ENCODE data around the gene CCDC83.

The CCDC83 gene

DNA sequence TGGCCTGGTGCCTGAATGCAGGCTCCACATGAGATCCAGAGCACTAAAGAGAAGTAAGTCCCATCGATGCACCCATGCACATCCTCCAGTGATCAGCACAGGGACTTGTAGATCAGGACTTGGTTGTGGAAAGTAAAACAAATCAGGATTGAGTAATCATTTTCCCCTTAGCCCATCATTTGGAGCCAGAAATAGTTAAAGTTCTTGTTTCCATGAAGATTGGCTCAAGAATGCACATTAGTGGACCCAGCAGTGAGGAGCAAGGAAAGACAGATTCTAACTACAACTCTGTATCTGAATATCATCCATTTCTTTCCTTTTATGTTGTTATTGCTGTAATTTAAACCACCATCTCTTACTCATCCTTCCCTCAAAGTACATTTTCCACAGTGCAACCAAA, 19.1 kb downstream of the CCDC83 start:
- 100% methylated on average over 1 of the region's 1 CpG for WGBS
- DNase-seq, result peak; percentile 11
- H3K23ac ChIP-seq (ENCODE audit: low read length in 2 of 2), result no peak overlapping the region

GRCh38 chr11:85875505-85875904, 20.3 kb downstream of the CCDC83 start:
- WGBS, result 55% methylated on average over 1 of the region's 1 CpG
- Histone ChIP-seq H4K91ac (ENCODE audit: low read length) (no peak overlapping the region), H3K4ac (ENCODE audit: low read depth in 1 of 2, low read length in 2 of 2) (no peak overlapping the region), H2BK5ac (ENCODE audit: low read depth, low read length, poor library complexity, severe bottlenecking) (no peak overlapping the region), H3K27ac (ENCODE audit: low read length, poor library complexity, severe bottlenecking) (no peak overlapping the region), H3K4me1 (ENCODE audit: control insufficient read depth, insufficient read depth, low read depth, low read length) (peaks cover 2% of the 10 kb centered on the region), H3K4me2 (ENCODE audit: low read length, poor library complexity, severe bottlenecking) (no peak overlapping the region), H3K36me3 (ENCODE audit: control insufficient read depth in 1 of 2, insufficient read depth in 2 of 2, low read depth in 1 of 2, low read length in 2 of 2) (no peaks in the 10 kb centered on the region), H2BK12ac (ENCODE audit: low read length in 2 of 2) (no peak overlapping the region), H3K79me1 (replicated peaks; ENCODE audit: low read length, poor library complexity, severe bottlenecking) (no peaks in the 10 kb centered on the region), H3K14ac (ENCODE audit: low read length in 2 of 2) (no peak overlapping the region), H2BK15ac (ENCODE audit: low read depth, poor library complexity, severe bottlenecking) (no peak overlapping the region), H3K4me3 (ENCODE audit: insufficient read depth in 1 of 2, low read depth in 1 of 2, low read length in 2 of 2) (no peak overlapping the region), H2AFZ (ENCODE audit: low read depth, low read length) (no peak overlapping the region), H3K9me3 (ENCODE audit: control insufficient read depth, low read length) (no peaks in the 10 kb centered on the region), H3K9ac (ENCODE audit: low read length) (no peak overlapping the region), H3K18ac (ENCODE audit: low read depth in 1 of 2, low read length in 2 of 2) (no peak overlapping the region), H2BK120ac (ENCODE audit: low read depth, low read length) (no peak overlapping the region), H4K8ac (ENCODE audit: low read length) (no peak overlapping the region), H3K27me3 (ENCODE audit: control insufficient read depth in 1 of 2, insufficient read depth in 1 of 2, low read length in 2 of 2) (no peaks in the 10 kb centered on the region), H2AK5ac (ENCODE audit: low read length, severe bottlenecking) (no peak overlapping the region), H3K23ac (ENCODE audit: low read length in 2 of 2) (no peak overlapping the region)
- DNase-seq, result peak; percentile 69

More for the DNA sequence above, 19.1 kb downstream of the CCDC83 start:
- Histone ChIP-seq H2BK5ac (ENCODE audit: low read depth, low read length, poor library complexity, severe bottlenecking) (no peak overlapping the region), H3K4me2 (ENCODE audit: low read length, poor library complexity, severe bottlenecking) (no peak overlapping the region), H3K27ac (ENCODE audit: low read length, poor library complexity, severe bottlenecking) (no peak overlapping the region), H3K4ac (ENCODE audit: low read depth in 1 of 2, low read length in 2 of 2) (no peak overlapping the region), H4K8ac (ENCODE audit: low read length) (no peak overlapping the region), H3K27me3 (ENCODE audit: control insufficient read depth in 1 of 2, insufficient read depth in 1 of 2, low read length in 2 of 2) (no peaks in the 10 kb centered on the region), H2BK120ac (ENCODE audit: low read depth, low read length) (no peak overlapping the region), H4K91ac (ENCODE audit: low read length) (no peak overlapping the region), H2AFZ (ENCODE audit: low read depth, low read length) (no peak overlapping the region), H3K14ac (ENCODE audit: low read length in 2 of 2) (no peak overlapping the region), H2AK5ac (ENCODE audit: low read length, severe bottlenecking) (no peak overlapping the region), H3K18ac (ENCODE audit: low read depth in 1 of 2, low read length in 2 of 2) (no peak overlapping the region), H3K79me1 (replicated peaks; ENCODE audit: low read length, poor library complexity, severe bottlenecking) (no peaks in the 10 kb centered on the region), H3K9me3 (ENCODE audit: control insufficient read depth, low read length) (no peaks in the 10 kb centered on the region), H3K4me1 (ENCODE audit: control insufficient read depth, insufficient read depth, low read depth, low read length) (peaks cover 2% of the 10 kb centered on the region), H3K4me3 (ENCODE audit: insufficient read depth in 1 of 2, low read depth in 1 of 2, low read length in 2 of 2) (no peak overlapping the region), H3K9ac (ENCODE audit: low read length) (no peak overlapping the region), H2BK12ac (ENCODE audit: low read length in 2 of 2) (no peak overlapping the region), H3K36me3 (ENCODE audit: control insufficient read depth in 1 of 2, insufficient read depth in 2 of 2, low read depth in 1 of 2, low read length in 2 of 2) (no peaks in the 10 kb centered on the region), H2BK15ac (ENCODE audit: low read depth, poor library complexity, severe bottlenecking) (no peak overlapping the region)

DNA sequence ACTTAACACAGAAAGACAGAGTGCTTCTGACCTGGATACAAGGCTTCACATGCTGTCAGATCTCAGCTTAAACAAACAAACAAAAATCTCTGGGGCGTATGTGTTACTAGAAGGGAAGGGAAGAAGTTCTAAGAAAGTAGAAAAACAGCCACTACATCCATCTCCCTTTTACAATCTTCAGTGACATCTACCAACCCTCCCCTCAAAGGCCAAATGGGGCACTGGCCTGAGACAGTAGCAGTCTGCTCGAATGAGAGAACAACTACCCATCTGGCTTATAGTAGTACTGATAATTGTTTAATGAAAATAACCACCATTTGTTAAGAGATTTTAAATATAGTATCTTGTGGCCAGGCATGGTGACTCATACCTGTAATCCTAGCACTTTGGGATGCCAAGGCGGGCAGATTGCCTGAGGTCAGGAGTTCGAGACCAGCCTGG, 29.4 kb downstream of the CCDC83 start:
- no peak overlapping the region for H3K4ac ChIP-seq (ENCODE audit: low read depth in 1 of 2, low read length in 2 of 2)
- no peak overlapping the region for H4K91ac ChIP-seq (ENCODE audit: low read length)
- no peaks in the 10 kb centered on the region for H3K9me3 ChIP-seq (ENCODE audit: control insufficient read depth, low read length)
- no peak overlapping the region for H3K18ac ChIP-seq (ENCODE audit: low read depth in 1 of 2, low read length in 2 of 2)
- peak overlapping the region; percentile 3 for H3K9ac ChIP-seq (ENCODE audit: low read length)
- H3K23ac ChIP-seq (ENCODE audit: low read length in 2 of 2), result no peak overlapping the region
- no peak overlapping the region for H2AFZ ChIP-seq (ENCODE audit: low read depth, low read length)
- H2AK5ac ChIP-seq (ENCODE audit: low read length, severe bottlenecking), result no peak overlapping the region
- peak; percentile 51 for DNase-seq
- H4K8ac ChIP-seq (ENCODE audit: low read length), result no peak overlapping the region
- H3K27me3 ChIP-seq (ENCODE audit: control insufficient read depth in 1 of 2, insufficient read depth in 1 of 2, low read length in 2 of 2), result no peaks in the 10 kb centered on the region
- H3K4me1 ChIP-seq (ENCODE audit: control insufficient read depth, insufficient read depth, low read depth, low read length), result peaks cover 8% of the 10 kb centered on the region
- no peak overlapping the region for H3K4me3 ChIP-seq (ENCODE audit: insufficient read depth in 1 of 2, low read depth in 1 of 2, low read length in 2 of 2)
- no peak overlapping the region for H2BK12ac ChIP-seq (ENCODE audit: low read length in 2 of 2)
- no peak overlapping the region for H2BK120ac ChIP-seq (ENCODE audit: low read depth, low read length)
- no peak overlapping the region for H3K14ac ChIP-seq (ENCODE audit: low read length in 2 of 2)
- H3K79me1 ChIP-seq (replicated peaks; ENCODE audit: low read length, poor library complexity, severe bottlenecking), result no peaks in the 10 kb centered on the region
- no CpG with 5 or more reads among the region's 4 CpGs for WGBS
- H3K4me2 ChIP-seq (ENCODE audit: low read length, poor library complexity, severe bottlenecking), result no peak overlapping the region
- no peak overlapping the region for H2BK5ac ChIP-seq (ENCODE audit: low read depth, low read length, poor library complexity, severe bottlenecking)
- no peak overlapping the region for H3K27ac ChIP-seq (ENCODE audit: low read length, poor library complexity, severe bottlenecking)
- no peaks in the 10 kb centered on the region for H3K36me3 ChIP-seq (ENCODE audit: control insufficient read depth in 1 of 2, insufficient read depth in 2 of 2, low read depth in 1 of 2, low read length in 2 of 2)
- H2BK15ac ChIP-seq (ENCODE audit: low read depth, poor library complexity, severe bottlenecking), result no peak overlapping the region

GRCh38 chr11:85886089-85887056, 31.2 kb downstream of the CCDC83 start:
- H3K4ac ChIP-seq (ENCODE audit: low read depth in 1 of 2, low read length in 2 of 2), result no peak overlapping the region
- no peak overlapping the region for H2AK5ac ChIP-seq (ENCODE audit: low read length, severe bottlenecking)
- no peak overlapping the region for H3K4me3 ChIP-seq (ENCODE audit: insufficient read depth in 1 of 2, low read depth in 1 of 2, low read length in 2 of 2)
- H4K91ac ChIP-seq (ENCODE audit: low read length), result no peak overlapping the region
- no peak for DNase-seq
- H3K9me3 ChIP-seq (ENCODE audit: control insufficient read depth, low read length), result no peaks in the 10 kb centered on the region
- no peak overlapping the region for H3K18ac ChIP-seq (ENCODE audit: low read depth in 1 of 2, low read length in 2 of 2)
- H3K36me3 ChIP-seq (ENCODE audit: control insufficient read depth in 1 of 2, insufficient read depth in 2 of 2, low read depth in 1 of 2, low read length in 2 of 2), result no peaks in the 10 kb centered on the region
- no peak overlapping the region for H2BK15ac ChIP-seq (ENCODE audit: low read depth, poor library complexity, severe bottlenecking)
- no peaks in the 10 kb centered on the region for H3K79me1 ChIP-seq (replicated peaks; ENCODE audit: low read length, poor library complexity, severe bottlenecking)
- H2BK5ac ChIP-seq (ENCODE audit: low read depth, low read length, poor library complexity, severe bottlenecking), result no peak overlapping the region
- no peak overlapping the region for H2BK120ac ChIP-seq (ENCODE audit: low read depth, low read length)
- peak overlapping the region; percentile 28 for H3K9ac ChIP-seq (ENCODE audit: low read length)
- no peak overlapping the region for H4K8ac ChIP-seq (ENCODE audit: low read length)
- H2AFZ ChIP-seq (ENCODE audit: low read depth, low read length), result no peak overlapping the region
- H3K14ac ChIP-seq (ENCODE audit: low read length in 2 of 2), result no peak overlapping the region
- no peak overlapping the region for H2BK12ac ChIP-seq (ENCODE audit: low read length in 2 of 2)
- no peak overlapping the region for H3K27ac ChIP-seq (ENCODE audit: low read length, poor library complexity, severe bottlenecking)
- H3K4me1 ChIP-seq (ENCODE audit: control insufficient read depth, insufficient read depth, low read depth, low read length), result peaks cover 8% of the 10 kb centered on the region
- H3K27me3 ChIP-seq (ENCODE audit: control insufficient read depth in 1 of 2, insufficient read depth in 1 of 2, low read length in 2 of 2), result no peaks in the 10 kb centered on the region
- H3K23ac ChIP-seq (ENCODE audit: low read length in 2 of 2), result no peak overlapping the region
- H3K4me2 ChIP-seq (ENCODE audit: low read length, poor library complexity, severe bottlenecking), result no peak overlapping the region
- WGBS, result 76% methylated on average over 5 of the region's 7 CpGs

Measured in mesenchymal stem cell (in vitro differentiated cells and primary cell).